HG03064 (cell line): ENCODE measurements around the gene ADAM12.

Experiments
- ATAC-seq: cut with Tn5 transposase; IDR thresholded peaks from one replicate; pipeline ENCODE4 v1.9.1; 2021; ENCODE audit warnings: low read depth; ENCODE audit not compliant: unreplicated experiment

Gene ADAM12

GRCh38 chr10:126324826-126325225 lies 63.5 kb downstream of the ADAM12 start:
- no peak for ATAC-seq

- ATAC-seq, result no peak
Measured at GRCh38 chr10:126321440-126321839, 66.8 kb downstream of the ADAM12 start.

GRCh38 chr10:126317751-126318150 lies 70.5 kb downstream of the ADAM12 start:
- ATAC-seq, result no peak

DNA sequence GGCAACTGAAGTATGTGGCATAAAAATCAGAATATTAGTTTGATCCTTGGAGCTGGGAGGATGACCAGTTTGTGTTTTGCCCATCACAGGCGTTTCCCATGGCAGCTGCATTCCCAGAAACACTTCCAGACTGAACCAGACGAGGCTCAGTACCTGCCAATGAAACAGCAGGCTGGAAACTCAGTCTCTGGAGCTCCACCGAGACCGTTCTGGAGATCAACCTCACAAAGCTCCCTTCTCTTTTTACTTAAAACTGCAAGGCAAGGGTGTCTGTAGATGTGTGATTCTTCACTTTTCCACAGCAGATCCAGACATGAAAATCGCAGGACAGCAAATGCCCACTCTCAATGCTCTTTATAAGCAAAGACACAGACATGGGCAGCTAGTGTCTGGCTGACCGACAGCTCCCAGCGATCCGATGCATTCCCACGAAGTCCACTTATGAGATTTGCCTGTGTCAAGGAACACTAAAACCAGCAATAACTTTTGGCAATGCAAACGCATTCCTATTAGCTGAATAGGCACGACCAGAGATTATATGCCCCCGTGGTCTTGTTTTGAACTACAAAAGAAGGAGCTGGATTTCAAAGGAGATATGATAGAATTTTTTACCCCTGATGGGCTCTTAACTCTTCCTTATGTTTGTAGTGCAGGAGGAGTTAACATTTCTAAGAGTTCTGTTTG lies 72.6 kb downstream of the ADAM12 start:
- ATAC-seq, result no peak

DNA sequence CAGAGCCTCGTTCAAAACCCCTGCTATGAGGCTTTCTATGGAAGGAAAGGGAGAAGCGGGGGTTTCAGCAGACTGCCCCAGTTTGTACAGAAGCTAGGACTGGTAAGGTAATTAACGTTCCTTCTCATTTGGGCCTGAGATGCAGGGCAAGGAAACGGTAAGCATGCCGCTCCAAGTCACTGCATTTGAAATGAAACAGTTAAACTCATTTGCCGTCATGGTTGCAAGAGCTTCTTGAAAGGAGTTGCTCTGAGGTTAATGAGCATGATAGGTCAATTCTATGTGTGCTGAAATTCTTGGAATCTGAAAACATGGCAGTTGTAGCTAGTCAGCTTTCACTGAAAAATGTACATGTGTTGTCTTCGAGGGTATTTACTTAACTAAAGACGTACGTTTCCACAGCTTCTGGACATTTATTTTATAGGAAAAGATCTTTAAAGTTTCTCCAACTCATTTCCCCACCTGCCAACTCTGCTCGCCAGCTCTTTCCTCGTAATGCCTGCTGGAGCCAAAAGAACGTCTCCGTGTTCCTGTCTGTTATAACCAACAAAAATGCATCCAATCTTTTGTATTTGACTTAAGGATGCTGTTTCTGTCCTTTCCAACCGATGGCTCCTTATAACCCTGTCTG lies 73.3 kb downstream of the ADAM12 start:
- no peak for ATAC-seq

- ATAC-seq, result no peak
Measured at GRCh38 chr10:126312167-126312566, 76.1 kb downstream of the ADAM12 start.

GRCh38 chr10:126309228-126309883 lies 78.9 kb downstream of the ADAM12 start:
- no peak for ATAC-seq

GRCh38 chr10:126302826-126303665 lies 85.2 kb downstream of the ADAM12 start:
- no peak for ATAC-seq

GRCh38 chr10:126302476-126302756 lies 85.9 kb downstream of the ADAM12 start:
- ATAC-seq, result no peak

- no peak for ATAC-seq
Measured at GRCh38 chr10:126301701-126302475, 86.4 kb downstream of the ADAM12 start.

DNA sequence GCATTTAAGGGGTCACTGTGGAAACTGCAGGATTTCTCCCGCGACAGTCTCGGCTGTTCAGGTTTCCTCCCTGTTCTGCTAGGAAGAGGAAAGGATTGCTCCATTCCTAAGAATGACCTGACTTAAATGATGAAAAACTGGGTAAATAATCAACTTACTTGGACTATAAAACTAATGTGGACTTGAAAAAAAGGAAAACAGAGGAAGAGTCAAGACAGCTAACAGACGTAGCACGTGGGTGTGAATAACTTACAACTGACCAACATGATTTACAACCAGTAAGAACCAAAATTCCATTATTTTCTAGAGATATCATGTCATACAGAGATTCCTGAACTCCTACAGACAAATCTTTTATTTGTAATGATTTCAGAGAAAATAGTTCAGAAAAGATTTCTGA lies 93.8 kb downstream of the ADAM12 start:
- no peak for ATAC-seq

DNA sequence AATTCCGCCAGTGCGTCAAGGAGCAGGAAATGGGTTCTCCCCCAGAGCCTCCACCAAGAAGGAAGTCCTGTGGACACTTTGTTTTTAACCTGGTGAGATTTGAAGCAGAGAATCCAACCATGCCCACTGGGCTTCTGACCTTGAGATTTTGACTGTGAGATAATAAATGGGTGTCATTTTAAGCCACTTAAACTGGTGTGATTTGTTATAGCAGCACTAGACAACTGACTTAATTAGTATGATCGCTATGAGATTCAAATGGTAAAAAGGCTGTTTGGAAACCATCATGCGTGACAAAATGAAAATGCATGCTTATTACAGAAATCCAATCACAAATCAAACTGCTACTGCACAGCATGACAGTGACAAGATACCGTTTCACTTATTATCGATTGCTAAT lies 98.0 kb downstream of the ADAM12 start:
- no peak for ATAC-seq

- no peak for ATAC-seq
Measured at GRCh38 chr10:126288547-126289493, 99.5 kb downstream of the ADAM12 start.

- no peak for ATAC-seq
Measured at GRCh38 chr10:126286256-126286780, 102.0 kb downstream of the ADAM12 start.

DNA sequence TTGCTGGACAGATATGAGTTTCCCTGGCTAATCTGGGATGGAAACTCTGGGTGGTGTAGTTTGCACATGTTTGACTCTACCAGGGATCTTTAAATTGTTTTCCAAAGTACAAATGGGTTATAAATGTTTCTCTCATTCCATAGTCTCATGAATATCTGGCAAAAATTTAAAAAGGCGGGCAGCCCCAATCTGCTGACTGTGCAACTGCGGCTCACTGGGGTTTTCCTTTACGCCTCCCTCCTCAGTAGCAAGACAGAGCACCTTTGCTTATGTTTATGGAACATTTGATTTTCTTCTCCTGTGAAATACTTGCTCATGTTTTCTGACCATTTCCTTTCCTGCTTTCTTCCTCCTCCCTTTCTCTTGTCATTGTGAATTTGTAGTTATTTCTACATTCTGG lies 105.0 kb downstream of the ADAM12 start:
- no peak for ATAC-seq

GRCh38 chr10:126278851-126279250 lies 109.4 kb downstream of the ADAM12 start:
- ATAC-seq, result no peak

- ATAC-seq, result no peak
Measured at GRCh38 chr10:126277181-126277580, 111.1 kb downstream of the ADAM12 start.

- no peak for ATAC-seq
Measured at GRCh38 chr10:126272526-126272925, 115.8 kb downstream of the ADAM12 start.

DNA sequence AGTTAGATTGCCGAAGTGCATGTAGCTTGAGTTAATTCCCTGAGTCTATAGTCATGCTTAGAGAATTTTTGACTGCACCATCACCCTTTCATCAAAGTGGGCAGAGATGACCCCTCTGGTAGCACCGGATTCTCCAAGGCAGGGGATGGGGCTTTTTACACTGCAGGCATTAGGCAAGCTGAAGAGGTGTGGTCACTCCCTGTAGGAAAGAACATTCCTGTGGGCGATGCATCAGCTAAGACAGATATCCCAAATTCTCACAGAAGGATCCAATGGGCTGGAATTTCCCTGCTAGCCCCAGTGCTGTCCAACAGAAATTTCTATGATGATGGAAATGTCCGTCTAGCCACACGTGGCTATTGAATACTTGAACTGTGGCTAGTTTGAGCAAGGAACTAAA lies 118.2 kb downstream of the ADAM12 start:
- no peak for ATAC-seq
